Neural progenitor cell (in vitro differentiated cells): ENCODE data around the gene SURF1.
"Not testable (repeated sequence)": the region's sequence is repeated elsewhere in the genome, so short reads cannot be mapped to it uniquely, and the experiment has no call there.

Experiments
- EZH2 ChIP-seq: fragments of 200-600 bp; sonication (generic); IDR thresholded peaks from 2 replicates; pipeline ENCODE4 v1.6.1; 2017; ENCODE audit warnings: antibody characterized with exemption, mild to moderate bottlenecking, moderate library complexity
- TF ChIP-seq, protein P1 (sequence below): fragments of 200-600 bp; sonication (generic); IDR thresholded peaks from 2 replicates; pipeline ENCODE4 v1.5.1; 2017; ENCODE audit warnings: antibody characterized with exemption, mild to moderate bottlenecking

DNA sequence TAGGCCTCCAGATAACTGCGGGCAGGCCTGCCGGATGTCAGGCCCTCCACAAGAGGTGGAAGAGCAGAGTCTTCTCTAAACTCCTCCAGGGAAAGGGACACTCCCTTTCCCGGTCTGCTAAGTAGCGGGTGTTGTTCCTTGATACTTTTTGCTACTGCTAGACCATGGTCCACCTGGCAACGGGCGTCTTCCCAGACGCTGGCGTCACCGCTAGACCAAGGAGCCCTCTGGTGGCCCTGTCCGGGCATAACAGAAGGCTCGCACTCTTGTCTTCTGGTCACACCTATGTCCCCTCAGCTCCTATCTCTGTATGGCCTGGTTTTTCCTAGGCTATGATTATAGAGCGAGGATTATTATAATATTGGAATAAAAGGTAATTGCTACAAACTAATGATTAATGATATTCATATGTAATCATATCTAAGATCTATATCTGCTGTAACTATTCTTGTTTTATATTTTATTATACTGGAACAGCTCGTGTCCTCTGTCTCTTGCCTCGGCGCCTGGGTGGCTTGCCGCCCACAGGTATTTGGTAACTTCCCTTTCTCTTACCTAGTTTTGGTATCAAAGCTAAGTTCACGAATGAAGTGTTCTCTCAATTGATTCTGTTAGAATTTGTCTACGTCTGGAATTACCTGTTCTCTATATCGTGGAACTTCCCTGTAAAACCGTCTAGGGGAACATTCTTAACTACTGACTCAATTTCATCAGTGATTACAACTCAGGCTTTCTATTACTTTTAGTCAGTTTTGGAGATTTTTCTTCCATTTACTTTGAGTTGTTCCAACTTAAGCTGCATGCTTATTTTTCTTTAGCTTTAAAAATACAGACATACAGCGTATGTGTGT, 26.8 kb downstream of the SURF1 start:
- TF ChIP-seq, protein P1, sequence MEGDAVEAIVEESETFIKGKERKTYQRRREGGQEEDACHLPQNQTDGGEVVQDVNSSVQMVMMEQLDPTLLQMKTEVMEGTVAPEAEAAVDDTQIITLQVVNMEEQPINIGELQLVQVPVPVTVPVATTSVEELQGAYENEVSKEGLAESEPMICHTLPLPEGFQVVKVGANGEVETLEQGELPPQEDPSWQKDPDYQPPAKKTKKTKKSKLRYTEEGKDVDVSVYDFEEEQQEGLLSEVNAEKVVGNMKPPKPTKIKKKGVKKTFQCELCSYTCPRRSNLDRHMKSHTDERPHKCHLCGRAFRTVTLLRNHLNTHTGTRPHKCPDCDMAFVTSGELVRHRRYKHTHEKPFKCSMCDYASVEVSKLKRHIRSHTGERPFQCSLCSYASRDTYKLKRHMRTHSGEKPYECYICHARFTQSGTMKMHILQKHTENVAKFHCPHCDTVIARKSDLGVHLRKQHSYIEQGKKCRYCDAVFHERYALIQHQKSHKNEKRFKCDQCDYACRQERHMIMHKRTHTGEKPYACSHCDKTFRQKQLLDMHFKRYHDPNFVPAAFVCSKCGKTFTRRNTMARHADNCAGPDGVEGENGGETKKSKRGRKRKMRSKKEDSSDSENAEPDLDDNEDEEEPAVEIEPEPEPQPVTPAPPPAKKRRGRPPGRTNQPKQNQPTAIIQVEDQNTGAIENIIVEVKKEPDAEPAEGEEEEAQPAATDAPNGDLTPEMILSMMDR = peak; percentile 60
- not testable (repeated sequence) for TF ChIP-seq EZH2
